Mucosa of rectum (tissue), 2 donors: ENCODE results near the gene ACTG1.

Source experiments
- H3K27ac ChIP-seq, 2 donors: one replicate each; pipeline ENCODE4 v1.7.0; 2013; ENCODE audit warnings: inconsistent platforms in 2 of 2, low read depth in 2 of 2, low read length in 2 of 2
- H3K27me3 ChIP-seq, 2 donors: one replicate each; pipeline ENCODE4 v1.7.0; 2013; ENCODE audit warnings: low read length in 2 of 2; ENCODE audit not compliant: control insufficient read depth in 2 of 2, insufficient read depth in 2 of 2
- H3K36me3 ChIP-seq, 2 donors: one replicate each; pipeline ENCODE4 v1.7.0; 2013; ENCODE audit warnings: low read length in 2 of 2; ENCODE audit not compliant: control insufficient read depth in 2 of 2, insufficient read depth in 2 of 2
- H3K4me1 ChIP-seq, 2 donors: one replicate each; pipeline ENCODE4 v1.7.0; 2013; ENCODE audit warnings: low read length in 2 of 2, mild to moderate bottlenecking in 1 of 2; ENCODE audit not compliant: control insufficient read depth in 2 of 2, insufficient read depth in 2 of 2
- H3K4me3 ChIP-seq, 2 donors: one replicate each; pipeline ENCODE4 v1.7.0; 2013; ENCODE audit warnings: low read length in 2 of 2
- H3K9ac ChIP-seq, 2 donors: one replicate each; pipeline ENCODE4 v1.7.0; 2013; ENCODE audit warnings: low read length in 2 of 2, low read depth in 1 of 2, mild to moderate bottlenecking in 1 of 2
- H3K9me3 ChIP-seq, 2 donors: one replicate each; pipeline ENCODE4 v1.7.0; 2013; ENCODE audit warnings: low read length in 2 of 2; ENCODE audit not compliant: control insufficient read depth in 2 of 2
- donor health status: healthy.
- donor health status: Normal muscosa, but diverticular disease.

ACTG1 gene

GRCh38 chr17:81516439-81516838 is 3.8 kb upstream of the ACTG1 start:
- Histone ChIP-seq H3K36me3 (peaks cover 8% of the 10 kb centered on the region in 2 donors), H3K27me3 (no peaks in the 10 kb centered on the region), H3K4me1 (peaks cover 40 to 42% of the 10 kb centered on the region in 2 donors), H3K27ac (peak overlapping the region; percentile 100), H3K4me3 (peak overlapping the region; percentile 69 to 78), H3K9me3 (no peaks in the 10 kb centered on the region), H3K9ac (peak overlapping the region; percentile 60 to 97)

GRCh38 chr17:81515530-81516041 is 3.0 kb upstream of the ACTG1 start:
- Histone ChIP-seq H3K9ac (peak overlapping the region; percentile 77 to 97), H3K4me1 (peaks cover 42 to 47% of the 10 kb centered on the region in 2 donors), H3K27me3 (no peaks in the 10 kb centered on the region), H3K9me3 (no peaks in the 10 kb centered on the region), H3K27ac (peak overlapping the region; percentile 100), H3K36me3 (peaks cover 16 to 17% of the 10 kb centered on the region in 2 donors), H3K4me3 (peak overlapping the region; percentile 69 to 78)

GRCh38 chr17:81514739-81515529 is 2.3 kb upstream of the ACTG1 start:
- peaks cover 45 to 46% of the 10 kb centered on the region in 2 donors for H3K4me1 ChIP-seq
- H3K9me3 ChIP-seq = no peaks in the 10 kb centered on the region
- peak overlapping the region; percentile 77 to 97 for H3K9ac ChIP-seq

GRCh38 chr17:81514489-81514738 is 1.8 kb upstream of the ACTG1 start:
- Histone ChIP-seq H3K27ac (peak overlapping the region; percentile 100), H3K27me3 (no peaks in the 10 kb centered on the region), H3K9me3 (no peaks in the 10 kb centered on the region), H3K4me1 (peaks cover 43 to 46% of the 10 kb centered on the region in 2 donors), H3K9ac (peak overlapping the region; percentile 97 to 99), H3K36me3 (peaks cover 28 to 29% of the 10 kb centered on the region in 2 donors), H3K4me3 (peak overlapping the region; percentile 77 to 81)

More at GRCh38 chr17:81514739-81515529, 2.3 kb upstream of the ACTG1 start:
- peaks cover 23% of the 10 kb centered on the region in 2 donors for H3K36me3 ChIP-seq
- peak overlapping the region; percentile 100 for H3K27ac ChIP-seq
- peak overlapping the region; percentile 77 to 81 for H3K4me3 ChIP-seq
- H3K27me3 ChIP-seq = no peaks in the 10 kb centered on the region

GRCh38 chr17:81513753-81514488 is 1.3 kb upstream of the ACTG1 start:
- H3K9ac ChIP-seq = peak overlapping the region; percentile 97 to 99
- H3K9me3 ChIP-seq = no peaks in the 10 kb centered on the region
- peaks cover 46 to 48% of the 10 kb centered on the region in 2 donors for H3K4me1 ChIP-seq
- peak overlapping the region; percentile 100 for H3K27ac ChIP-seq
- H3K27me3 ChIP-seq = no peaks in the 10 kb centered on the region
- peak overlapping the region; percentile 77 to 81 for H3K4me3 ChIP-seq
- peaks cover 33 to 34% of the 10 kb centered on the region in 2 donors for H3K36me3 ChIP-seq

- peaks cover 44 to 46% of the 10 kb centered on the region in 2 donors for H3K4me1 ChIP-seq
Observed at GRCh38 chr17:81513372-81513752, 763 bp upstream of the ACTG1 start.

GRCh38 chr17:81511804-81512561 is 616 bp downstream of the ACTG1 start:
- peak overlapping the region; percentile 94 to 98 for H3K9ac ChIP-seq
- H3K4me1 ChIP-seq = peaks cover 36% of the 10 kb centered on the region in 2 donors
- no peaks in the 10 kb centered on the region for H3K27me3 ChIP-seq
- no peaks in the 10 kb centered on the region for H3K9me3 ChIP-seq
- H3K27ac ChIP-seq = peak overlapping the region; percentile 91 to 97
- peak overlapping the region; percentile 96 to 97 for H3K4me3 ChIP-seq
- peaks cover 36 to 38% of the 10 kb centered on the region in 2 donors for H3K36me3 ChIP-seq

More at GRCh38 chr17:81513372-81513752, 763 bp upstream of the ACTG1 start:
- Histone ChIP-seq H3K27me3 (no peaks in the 10 kb centered on the region), H3K4me3 (peak overlapping the region; percentile 77 to 81), H3K9ac (peak overlapping the region; percentile 97 to 99), H3K27ac (peak overlapping the region; percentile 100), H3K9me3 (no peaks in the 10 kb centered on the region), H3K36me3 (peaks cover 36 to 38% of the 10 kb centered on the region in 2 donors)

GRCh38 chr17:81511554-81511803 is 1.1 kb downstream of the ACTG1 start:
- H3K27ac ChIP-seq = peak overlapping the region; percentile 91 to 97
- H3K27me3 ChIP-seq = no peaks in the 10 kb centered on the region
- peak overlapping the region; percentile 94 to 98 for H3K9ac ChIP-seq
- peaks cover 34% of the 10 kb centered on the region in 2 donors for H3K4me1 ChIP-seq
- H3K9me3 ChIP-seq = no peaks in the 10 kb centered on the region
- H3K4me3 ChIP-seq = peak overlapping the region; percentile 96 to 97
- peaks cover 36 to 38% of the 10 kb centered on the region in 2 donors for H3K36me3 ChIP-seq

- no peaks in the 10 kb centered on the region for H3K9me3 ChIP-seq
- peak overlapping the region; percentile 91 to 97 for H3K27ac ChIP-seq
- no peaks in the 10 kb centered on the region for H3K27me3 ChIP-seq
- H3K4me3 ChIP-seq = peak overlapping the region; percentile 96 to 97
- H3K36me3 ChIP-seq = peaks cover 36 to 38% of the 10 kb centered on the region in 2 donors
- H3K9ac ChIP-seq = peak overlapping the region; percentile 94 to 98
- peaks cover 29% of the 10 kb centered on the region in 2 donors for H3K4me1 ChIP-seq
Observed at GRCh38 chr17:81510785-81511553, 1.6 kb downstream of the ACTG1 start.
